ENCODE data around the gene AGER. TPM values are rescaled to one million over a fixed set of nuclear protein-coding genes. Genes with fewer than 3 reads are reported as not detected.

AGER gene
- total and polyA plus RNA-seq, 9 of the 15 experiments (the other 6 are each of a cell fraction or from before 2014, with no cell fraction given) = 1.2 to 11.5 (median 4.1) TPM

DNA sequence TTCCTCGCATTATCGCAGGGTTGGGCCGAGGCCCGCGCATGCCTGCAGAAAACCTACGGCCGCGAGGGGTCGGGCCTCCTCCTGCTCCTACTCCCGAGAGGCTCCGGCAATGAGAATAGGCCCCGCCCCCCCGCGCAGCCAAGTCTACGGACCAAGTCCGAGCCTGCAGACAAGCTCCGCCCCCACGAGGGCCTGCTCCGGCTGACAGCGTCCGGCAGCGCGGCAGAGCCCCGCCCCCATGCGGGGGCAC lies 11.5 kb upstream of the AGER start (continued):
- TF ChIP-seq, protein P1, sequence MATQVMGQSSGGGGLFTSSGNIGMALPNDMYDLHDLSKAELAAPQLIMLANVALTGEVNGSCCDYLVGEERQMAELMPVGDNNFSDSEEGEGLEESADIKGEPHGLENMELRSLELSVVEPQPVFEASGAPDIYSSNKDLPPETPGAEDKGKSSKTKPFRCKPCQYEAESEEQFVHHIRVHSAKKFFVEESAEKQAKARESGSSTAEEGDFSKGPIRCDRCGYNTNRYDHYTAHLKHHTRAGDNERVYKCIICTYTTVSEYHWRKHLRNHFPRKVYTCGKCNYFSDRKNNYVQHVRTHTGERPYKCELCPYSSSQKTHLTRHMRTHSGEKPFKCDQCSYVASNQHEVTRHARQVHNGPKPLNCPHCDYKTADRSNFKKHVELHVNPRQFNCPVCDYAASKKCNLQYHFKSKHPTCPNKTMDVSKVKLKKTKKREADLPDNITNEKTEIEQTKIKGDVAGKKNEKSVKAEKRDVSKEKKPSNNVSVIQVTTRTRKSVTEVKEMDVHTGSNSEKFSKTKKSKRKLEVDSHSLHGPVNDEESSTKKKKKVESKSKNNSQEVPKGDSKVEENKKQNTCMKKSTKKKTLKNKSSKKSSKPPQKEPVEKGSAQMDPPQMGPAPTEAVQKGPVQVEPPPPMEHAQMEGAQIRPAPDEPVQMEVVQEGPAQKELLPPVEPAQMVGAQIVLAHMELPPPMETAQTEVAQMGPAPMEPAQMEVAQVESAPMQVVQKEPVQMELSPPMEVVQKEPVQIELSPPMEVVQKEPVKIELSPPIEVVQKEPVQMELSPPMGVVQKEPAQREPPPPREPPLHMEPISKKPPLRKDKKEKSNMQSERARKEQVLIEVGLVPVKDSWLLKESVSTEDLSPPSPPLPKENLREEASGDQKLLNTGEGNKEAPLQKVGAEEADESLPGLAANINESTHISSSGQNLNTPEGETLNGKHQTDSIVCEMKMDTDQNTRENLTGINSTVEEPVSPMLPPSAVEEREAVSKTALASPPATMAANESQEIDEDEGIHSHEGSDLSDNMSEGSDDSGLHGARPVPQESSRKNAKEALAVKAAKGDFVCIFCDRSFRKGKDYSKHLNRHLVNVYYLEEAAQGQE (IDR thresholded peaks at IDR 0.05; ENCODE audit: borderline replicate concordance) = peak; percentile 28; the same call in 1 of the 2 replicates
- TF ChIP-seq, protein P1 (CRISPR knock-in tag; IDR thresholded peaks at IDR 0.05; ENCODE audit: low read depth) = no peak
- TF ChIP-seq ZNF121 (CRISPR knock-in tag; conservative IDR thresholded peaks at IDR 0.05) (no peak), RCOR1 (IDR thresholded peaks at IDR 0.05; ENCODE audit: borderline replicate concordance in 1 of 2, low read depth in 2 of 2, low read length in 2 of 2) (peak in 1 of 2 experiments; percentile 28; a peak in 1 of 4 replicates), ZNF384 (IDR thresholded peaks at IDR 0.05; ENCODE audit: low read depth, low read length) (peak; percentile 18; the same call in 1 of the 2 replicates), RBM34 (IDR thresholded peaks at IDR 0.05; ENCODE audit: borderline replicate concordance, insufficient read depth, low read length) (peak; percentile 94; the same call in 1 of the 2 replicates)
- TF ChIP-seq, protein P2, sequence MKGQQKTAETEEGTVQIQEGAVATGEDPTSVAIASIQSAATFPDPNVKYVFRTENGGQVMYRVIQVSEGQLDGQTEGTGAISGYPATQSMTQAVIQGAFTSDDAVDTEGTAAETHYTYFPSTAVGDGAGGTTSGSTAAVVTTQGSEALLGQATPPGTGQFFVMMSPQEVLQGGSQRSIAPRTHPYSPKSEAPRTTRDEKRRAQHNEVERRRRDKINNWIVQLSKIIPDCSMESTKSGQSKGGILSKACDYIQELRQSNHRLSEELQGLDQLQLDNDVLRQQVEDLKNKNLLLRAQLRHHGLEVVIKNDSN (CRISPR knock-in tag; IDR thresholded peaks at IDR 0.05) = peak; percentile 66
